Measurements from ENCODE around the gene HOXD8.

- TF ChIP-seq POLR2A (IDR thresholded peaks at IDR 0.05) (no peak), CTCF (IDR thresholded peaks at IDR 0.05) (no peak)
Measured at GRCh38 chr2:176160251-176160985, 30.9 kb downstream of the HOXD8 start.

Data from testis (tissue), 2 donors.